DMS153 (cell line): ENCODE measurements around the gene SLC4A9.
"Not testable (repeated sequence)": the region's sequence is repeated elsewhere in the genome, so short reads cannot be mapped to it uniquely, and the experiment has no call there.

Experiments used
- DNase-seq: peaks from one replicate; lab custom pipeline; 2025; lab: John Stamatoyannopoulos, UW

Gene SLC4A9

GRCh38 chr5:140339636-140340035 is 20.4 kb upstream of the SLC4A9 start:
- no peak for DNase-seq

- no peak for DNase-seq
Measured at GRCh38 chr5:140340605-140341121, 19.3 kb upstream of the SLC4A9 start.

GRCh38 chr5:140341591-140341990 is 18.4 kb upstream of the SLC4A9 start:
- DNase-seq: no peak

- no peak for DNase-seq
Measured at GRCh38 chr5:140342287-140342686, 17.7 kb upstream of the SLC4A9 start.

GRCh38 chr5:140342896-140343295 is 17.1 kb upstream of the SLC4A9 start:
- no peak for DNase-seq

GRCh38 chr5:140343849-140344248 is 16.1 kb upstream of the SLC4A9 start:
- DNase-seq: not testable (repeated sequence)

- no peak for DNase-seq
Measured at GRCh38 chr5:140344683-140345423, 15.1 kb upstream of the SLC4A9 start.

- DNase-seq: no peak
Measured at GRCh38 chr5:140345919-140346347, 14.1 kb upstream of the SLC4A9 start.

GRCh38 chr5:140346348-140347221 is 13.4 kb upstream of the SLC4A9 start, which contains the start of gene HBEGF:
TSS of gene HBEGF (minus strand) at chr5:140346603. CDS start at chr5:140346328, 275 bp downstream.
- DNase-seq: no peak

- no peak for DNase-seq
Measured at GRCh38 chr5:140347360-140347759, 12.6 kb upstream of the SLC4A9 start.

- DNase-seq: no peak
Measured at GRCh38 chr5:140348104-140348503, 11.9 kb upstream of the SLC4A9 start.

- DNase-seq: no peak
Measured at GRCh38 chr5:140349244-140349643, 10.8 kb upstream of the SLC4A9 start.

- no peak for DNase-seq
Measured at GRCh38 chr5:140351609-140352334, 8.2 kb upstream of the SLC4A9 start.

- no peak for DNase-seq
Measured at GRCh38 chr5:140355546-140355945, 4.4 kb upstream of the SLC4A9 start.

GRCh38 chr5:140356853-140357725 is 2.9 kb upstream of the SLC4A9 start:
- no peak for DNase-seq

GRCh38 chr5:140357726-140358093 is 2.3 kb upstream of the SLC4A9 start:
- DNase-seq: peak; percentile 20

- no peak for DNase-seq
Measured at GRCh38 chr5:140358738-140359310, 1.2 kb upstream of the SLC4A9 start.

GRCh38 chr5:140360681-140361479 is 886 bp downstream of the SLC4A9 start:
- no peak for DNase-seq

GRCh38 chr5:140361901-140362300 is 1.9 kb downstream of the SLC4A9 start:
- DNase-seq: no peak

- DNase-seq: no peak
Measured at GRCh38 chr5:140362311-140362710, 2.3 kb downstream of the SLC4A9 start.
